NCI-H2196 (cell line): ENCODE data around the gene GALNT10.
A peak's percentile ranks its signal among the peaks of the same experiment; 100 is the strongest.

Source experiments
- DNase-seq: peaks from one replicate; lab custom pipeline; 2025; ENCODE audit not compliant: unreplicated experiment; lab: John Stamatoyannopoulos, UW

GALNT10 gene

DNA sequence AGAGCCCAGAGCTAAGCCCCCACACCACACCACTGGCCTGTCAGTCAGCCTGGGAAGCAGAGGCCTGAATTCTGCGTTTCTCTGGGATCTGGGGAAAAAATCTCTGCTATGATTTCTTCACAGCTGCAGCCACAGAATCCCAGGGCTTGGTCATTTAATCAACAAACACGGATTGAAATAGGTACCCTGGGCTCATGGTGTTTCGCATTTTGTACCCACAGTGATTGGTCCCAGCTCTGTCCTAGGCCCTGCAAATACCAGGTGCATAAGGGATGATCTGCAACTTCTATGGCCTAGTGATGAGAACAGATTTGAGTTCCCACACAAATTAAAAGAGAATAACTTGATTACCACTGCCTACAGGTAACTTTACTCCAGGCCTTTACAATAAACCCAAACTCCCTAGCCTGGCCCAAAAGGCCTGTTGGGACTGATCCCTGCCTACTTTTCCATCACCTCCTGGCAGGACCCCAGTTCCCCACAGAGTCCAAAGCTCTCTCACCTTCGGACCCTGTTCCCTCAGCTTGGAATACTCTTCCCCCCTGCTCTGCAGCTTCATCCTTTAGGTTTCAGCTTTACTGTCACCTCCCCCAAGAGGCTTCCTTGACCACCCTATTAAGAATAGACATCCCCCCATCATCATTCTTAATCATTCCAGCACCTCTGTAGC, 240.6 kb downstream of the GALNT10 start:
- no peak for DNase-seq

DNA sequence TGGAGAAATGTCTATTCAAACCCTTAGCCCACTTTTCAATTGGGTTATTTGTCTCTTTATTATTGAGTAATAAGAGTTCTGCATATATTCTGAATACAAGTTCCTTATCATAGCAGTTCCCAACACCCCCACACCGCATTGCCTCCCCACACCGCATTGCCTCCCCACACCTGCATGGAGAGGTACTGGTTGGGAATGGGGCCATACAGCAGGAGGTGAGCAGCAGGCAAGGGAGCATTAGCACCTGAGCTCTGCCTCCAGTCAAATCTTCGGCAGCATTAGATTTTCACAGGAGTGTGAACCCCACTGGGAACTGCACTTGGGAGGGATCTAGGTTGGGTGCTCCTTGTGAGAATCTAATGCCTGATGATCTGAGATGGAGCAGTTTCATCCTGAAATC, 244.7 kb downstream of the GALNT10 start:
- DNase-seq = no peak

DNA sequence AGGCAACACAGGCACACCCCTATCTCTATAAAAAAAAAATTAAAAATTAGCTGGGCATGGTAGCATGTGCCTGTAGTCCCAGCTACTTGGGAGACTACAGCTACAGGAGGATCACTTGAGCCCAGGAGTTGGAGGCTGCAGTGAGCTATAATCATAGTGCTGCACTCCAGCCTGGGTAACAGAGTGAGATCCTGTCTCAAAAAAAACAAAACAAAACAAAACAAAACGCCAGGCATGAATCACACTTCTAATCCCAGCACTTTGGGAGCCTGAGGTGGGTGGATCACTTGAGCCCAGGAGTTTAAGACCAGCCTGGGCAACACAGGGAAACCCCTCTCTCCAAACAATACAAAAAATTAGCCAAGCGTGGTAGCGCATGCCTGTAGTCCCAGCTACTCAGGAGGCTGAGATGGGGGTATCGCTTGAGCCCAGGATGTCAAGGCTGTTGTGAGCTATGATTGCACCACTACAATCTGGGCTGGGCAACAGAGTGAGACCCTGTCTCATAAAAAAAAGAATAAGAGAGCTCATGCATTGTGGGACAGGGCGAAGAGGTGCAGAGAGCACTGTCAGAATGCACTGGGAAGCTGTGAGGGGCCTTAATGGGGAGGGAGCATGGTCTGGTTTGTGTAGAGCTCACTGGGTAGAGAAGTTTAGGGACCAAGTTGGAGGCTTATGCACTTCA, 246.9 kb downstream of the GALNT10 start:
- no peak for DNase-seq

DNA sequence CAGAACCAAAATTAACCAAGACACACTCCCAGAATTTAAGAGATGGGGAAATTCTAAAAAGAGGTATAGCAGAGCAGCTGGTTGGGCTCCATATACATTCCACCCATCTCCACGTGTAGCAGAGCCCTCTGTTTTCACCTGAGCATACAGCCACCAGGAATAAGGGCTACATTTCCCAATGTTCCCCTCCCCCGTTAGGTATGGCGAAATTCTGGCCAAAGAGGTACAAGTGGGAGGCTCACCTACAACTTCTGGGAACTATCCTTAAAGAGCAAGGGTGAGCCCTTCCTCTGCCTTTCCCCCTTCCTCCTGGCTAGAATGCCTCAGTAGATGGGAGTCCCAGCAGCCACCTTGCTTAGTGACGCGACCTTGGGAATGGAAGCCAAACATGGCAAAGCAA, 250.0 kb downstream of the GALNT10 start:
- DNase-seq = no peak

DNA sequence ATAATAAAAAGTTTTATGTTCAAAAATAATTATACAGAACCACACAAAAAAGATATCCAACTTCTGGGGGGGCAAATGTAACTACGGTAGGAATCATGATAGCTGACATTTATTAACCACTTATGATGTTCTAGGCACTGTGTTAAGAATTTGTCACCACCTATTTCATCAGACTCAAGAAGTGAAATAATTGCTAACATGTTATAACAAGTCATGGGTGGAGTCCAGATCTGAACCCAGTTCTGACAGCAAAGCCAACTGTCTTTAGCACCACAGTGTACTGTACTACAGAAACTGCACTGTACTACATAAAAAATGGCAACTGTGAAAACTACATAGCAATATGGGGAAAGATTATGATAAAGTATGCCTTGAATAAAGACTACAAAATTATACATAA, 252.3 kb downstream of the GALNT10 start:
- DNase-seq = no peak

DNA sequence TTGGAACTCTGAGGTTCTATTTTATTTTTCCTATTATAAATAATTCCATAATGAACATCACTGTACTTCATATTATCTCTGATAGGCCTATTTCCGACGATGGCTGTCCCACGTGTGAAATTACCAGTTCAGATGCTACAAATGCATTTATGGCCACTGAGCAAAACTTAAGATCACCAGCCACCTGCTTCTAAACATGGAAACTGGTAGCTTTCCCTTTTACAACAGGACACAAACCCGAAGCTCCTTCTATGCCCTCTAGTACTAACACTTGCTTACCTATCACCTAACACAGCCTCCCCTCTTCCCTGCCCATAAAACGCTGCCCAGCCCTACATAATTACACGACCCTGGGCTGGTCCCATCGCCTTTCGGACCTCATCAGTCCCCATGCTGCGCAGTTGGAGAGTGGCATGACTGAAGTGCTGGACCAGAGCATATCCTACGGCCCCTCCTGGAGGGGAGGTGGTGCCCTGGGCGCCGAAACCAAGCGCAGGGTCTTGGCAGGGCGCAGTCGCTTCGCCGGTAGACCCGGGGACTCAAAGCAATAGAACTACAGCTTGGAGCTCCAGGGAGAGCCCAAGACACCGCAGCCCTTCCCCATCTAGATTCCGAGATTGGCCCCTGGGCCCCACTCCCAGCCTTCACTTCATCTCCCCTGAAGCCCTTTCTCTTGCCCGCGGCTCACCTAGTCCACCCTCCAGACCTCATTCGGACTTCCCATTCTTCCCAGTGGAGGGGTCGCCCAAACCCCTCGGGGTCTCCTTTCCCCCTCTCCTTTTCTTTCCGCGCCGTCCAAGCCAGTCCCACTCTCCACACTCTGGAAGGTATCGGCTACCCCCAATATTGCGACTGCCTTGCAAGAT, 254.3 kb downstream of the GALNT10 start:
- no peak for DNase-seq

DNA sequence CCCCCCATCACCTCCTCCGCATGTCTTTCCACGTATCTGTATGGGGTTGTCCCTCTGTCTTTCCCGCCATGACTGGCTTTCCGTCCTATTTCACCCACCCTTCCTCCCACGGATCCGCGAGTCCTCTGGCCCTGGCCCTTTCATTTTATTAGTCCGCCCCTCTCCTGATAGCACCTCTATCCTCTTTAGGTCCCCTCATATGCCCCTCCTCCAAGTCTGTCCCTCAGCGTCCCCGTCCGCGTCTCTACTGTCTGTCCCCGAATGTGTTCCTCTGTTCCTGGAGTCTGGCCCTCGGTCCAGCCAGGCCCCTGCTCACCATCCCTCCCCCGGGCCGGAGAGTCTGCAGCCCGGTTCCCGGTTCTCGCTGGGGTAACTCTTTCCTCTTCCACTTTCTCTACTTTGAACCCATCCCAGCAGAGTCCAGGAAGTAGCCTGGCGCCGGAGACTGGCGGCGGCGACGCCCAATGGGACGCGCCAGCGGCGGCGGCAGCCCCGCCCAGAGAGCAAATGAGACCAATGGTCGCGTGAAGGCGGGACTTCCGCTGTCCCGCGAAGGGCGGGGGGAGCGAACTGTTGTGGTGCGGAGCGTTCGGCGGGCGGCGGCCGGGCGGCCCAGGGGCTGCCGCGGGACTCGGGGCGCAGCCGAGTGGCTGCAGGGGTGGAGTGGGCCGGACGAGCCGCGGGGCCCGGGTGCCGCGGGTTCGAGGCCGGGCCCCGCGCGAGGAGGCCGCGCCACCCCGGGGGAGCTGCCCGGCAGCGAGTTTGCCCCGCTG, 255.1 kb downstream of the GALNT10 start, which contains the start of gene SAP30L:
Gene SAP30L (plus strand): TSS at position 576 of the 773 bp plus-strand sequence. CDS start 608 bp downstream, outside the sequence.
- DNase-seq = peak; percentile 94

DNA sequence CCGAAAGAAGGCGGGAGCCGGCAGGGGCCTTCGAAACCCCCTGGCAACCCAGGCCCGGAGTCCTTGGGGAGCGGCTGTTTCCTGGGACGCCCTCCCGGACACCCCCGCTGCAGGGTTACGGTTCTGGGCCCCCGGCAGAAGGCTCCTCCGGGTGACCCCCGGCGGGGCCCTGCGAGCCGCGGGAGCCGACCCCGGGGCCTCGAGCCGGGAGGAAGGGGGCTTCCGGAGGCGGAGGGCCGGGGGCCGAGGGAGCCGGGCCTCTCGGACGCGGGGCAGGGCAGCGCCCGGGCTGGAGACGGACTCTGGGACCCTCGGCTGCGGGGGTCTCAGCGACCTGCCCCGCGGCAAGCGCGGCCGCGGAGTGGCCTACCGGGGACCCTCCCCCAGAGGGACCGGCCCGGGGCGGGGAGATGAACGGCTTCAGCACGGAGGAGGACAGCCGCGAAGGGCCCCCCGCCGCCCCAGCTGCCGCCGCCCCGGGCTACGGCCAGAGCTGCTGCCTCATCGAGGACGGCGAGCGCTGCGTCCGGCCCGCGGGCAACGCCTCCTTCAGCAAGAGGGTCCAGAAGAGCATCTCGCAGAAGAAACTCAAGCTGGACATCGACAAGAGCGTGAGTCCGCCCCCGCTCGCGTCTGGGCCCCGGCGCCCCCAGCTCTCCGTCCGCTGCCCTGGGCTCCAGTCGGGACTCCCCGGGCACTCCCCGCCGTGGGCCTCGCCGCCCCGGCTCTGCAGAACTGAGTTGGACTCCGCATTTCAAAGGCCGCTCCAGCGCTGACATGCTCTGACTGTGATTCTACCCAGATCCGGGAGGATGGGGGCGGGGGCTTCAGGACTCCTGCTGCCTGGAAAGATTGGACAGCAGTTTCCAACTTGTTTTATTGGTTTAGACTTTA, 255.9 kb downstream of the GALNT10 start:
- no peak for DNase-seq

DNA sequence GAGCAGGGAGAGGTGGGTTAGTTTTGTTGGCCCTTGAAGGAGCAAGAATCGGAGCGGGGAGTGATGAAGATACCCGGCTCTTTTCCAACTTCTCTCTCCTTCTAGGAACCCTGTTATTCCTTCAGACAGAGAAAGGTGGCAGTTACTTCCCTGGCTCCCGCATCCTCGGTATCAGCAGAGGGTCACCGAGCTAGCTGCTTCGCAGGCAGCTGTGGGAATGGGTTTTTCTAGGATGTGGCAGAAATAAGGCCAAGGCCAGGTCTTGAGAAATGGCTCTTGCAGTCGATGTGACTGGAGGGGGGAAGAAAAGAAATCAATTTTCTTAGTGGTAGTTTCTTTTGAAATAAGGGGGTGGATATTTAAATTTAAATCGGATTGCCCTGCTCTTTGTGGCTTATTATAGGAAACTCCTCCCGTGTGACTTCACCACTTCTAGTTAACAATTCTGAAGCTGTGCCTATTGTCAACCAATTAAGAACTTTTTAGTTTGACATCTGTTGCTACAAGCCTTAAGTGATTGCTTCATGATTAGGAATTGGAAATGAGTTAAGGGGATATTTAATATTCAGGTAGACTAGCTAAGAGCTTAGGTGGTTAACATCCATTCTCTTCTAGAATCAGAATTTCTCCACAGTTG, 256.7 kb downstream of the GALNT10 start:
- no peak for DNase-seq

DNA sequence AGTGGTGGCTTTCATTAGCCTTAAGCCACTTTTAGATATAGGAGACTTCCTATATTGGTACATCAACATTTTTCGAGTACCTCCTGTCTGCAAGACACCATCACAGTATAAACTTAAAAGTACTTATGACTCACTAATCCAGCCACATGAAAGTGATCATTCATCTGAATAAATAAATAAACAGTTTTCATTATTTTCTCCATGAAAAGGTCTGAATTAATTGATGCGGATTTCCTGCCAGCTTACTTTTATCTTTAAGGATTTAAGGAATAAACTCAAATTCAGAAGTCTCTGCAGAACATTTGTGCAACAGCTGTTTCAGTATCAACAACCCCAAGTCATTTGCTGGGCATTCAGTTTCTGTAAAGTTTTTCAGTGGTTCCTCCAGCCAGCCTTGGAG, 259.3 kb downstream of the GALNT10 start:
- DNase-seq = no peak

DNA sequence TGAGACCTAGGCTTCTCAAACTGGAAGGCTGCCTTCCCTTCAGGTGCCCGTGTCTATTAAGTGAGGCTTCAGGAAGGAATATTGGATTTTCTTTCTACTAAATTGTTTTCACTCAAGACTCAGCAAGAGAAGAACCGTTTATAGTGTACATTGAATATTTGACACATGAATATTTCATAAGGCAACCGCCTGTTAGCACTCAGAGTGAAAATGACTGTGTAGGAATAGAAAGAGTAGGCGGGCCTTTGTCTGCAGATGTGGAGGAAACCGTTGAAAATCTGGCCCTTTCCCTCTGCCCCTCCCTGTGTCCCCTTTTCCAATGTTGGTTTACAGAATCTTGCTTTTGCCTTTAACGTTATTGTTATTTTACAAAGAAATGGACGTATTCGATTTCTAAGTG, 261.4 kb downstream of the GALNT10 start:
- DNase-seq = no peak

DNA sequence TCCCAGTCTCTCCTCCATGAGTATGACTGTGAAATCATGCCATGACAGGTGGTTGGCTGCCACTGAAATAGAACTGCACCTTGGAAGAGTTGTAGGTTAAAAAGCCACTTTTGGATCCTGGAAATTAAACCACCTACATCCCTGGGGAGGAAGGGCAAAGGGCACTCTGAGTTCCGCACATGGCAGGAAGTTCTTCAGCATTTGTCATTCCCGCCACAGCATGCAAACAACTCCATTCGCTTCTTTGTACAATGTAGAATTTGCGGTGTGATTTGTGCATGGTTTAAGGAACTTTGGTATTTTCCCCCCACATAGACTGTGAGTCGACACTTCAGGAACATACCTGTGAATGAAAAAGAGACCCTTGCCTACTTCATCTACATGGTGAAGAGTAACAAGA, 265.1 kb downstream of the GALNT10 start:
- no peak for DNase-seq

DNA sequence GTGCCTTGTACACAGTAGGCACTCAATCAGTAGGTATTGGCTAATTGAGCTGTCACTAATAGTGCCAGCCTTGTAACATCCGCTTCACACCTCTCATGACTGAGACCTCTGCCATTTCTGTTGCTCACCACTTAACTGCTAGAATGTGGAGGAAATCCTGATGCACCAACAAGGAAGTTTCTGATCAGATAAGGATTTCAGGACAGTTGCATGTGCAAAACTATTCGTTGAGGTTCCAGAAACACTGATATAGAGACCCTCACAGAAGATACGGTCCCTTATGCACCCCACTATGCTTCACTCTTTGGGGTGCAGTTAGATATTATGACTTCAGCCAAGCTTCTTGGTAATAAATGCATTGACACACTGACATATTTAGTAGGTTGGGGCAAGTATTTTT, 266.0 kb downstream of the GALNT10 start:
- DNase-seq = no peak

DNA sequence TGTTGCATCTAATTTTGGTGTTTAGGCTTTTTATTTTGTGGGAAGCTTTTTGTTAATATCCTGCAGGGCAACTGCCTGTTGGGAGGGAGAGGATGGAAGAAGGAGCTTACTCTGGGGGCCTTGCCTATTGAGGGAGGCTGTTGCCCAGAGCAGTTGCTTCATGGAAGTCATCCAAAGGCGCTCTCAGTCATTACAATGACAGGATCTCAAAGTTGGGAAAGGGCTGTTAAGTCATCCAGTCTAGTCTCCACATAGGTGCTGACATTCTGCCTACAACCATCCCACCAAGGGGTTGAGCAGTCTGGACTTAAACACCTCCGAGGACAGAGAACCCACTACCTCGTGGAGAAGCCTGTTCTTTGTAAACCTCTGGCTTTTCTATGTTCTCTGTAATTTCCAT, 268.5 kb downstream of the GALNT10 start:
- no peak for DNase-seq

DNA sequence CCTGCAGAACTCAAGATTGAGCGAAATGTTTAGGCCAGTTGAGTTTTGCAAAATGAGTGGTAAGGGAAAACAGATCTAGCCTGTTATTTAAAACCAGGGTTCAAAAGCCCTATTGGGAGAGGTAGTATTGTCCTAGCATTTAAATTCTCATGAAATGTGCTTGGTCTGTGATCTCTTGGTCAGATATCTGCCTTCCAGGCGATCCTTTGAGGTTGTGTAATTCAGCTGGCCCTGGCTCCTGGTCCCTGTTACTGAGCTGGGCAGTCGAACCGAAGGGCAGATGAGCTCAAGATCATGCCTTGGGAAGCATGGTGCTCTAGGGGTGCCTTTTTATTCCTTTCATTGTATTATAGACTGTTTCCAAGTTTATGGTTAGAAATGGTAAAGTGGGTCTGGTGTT, 269.6 kb downstream of the GALNT10 start:
- no peak for DNase-seq

DNA sequence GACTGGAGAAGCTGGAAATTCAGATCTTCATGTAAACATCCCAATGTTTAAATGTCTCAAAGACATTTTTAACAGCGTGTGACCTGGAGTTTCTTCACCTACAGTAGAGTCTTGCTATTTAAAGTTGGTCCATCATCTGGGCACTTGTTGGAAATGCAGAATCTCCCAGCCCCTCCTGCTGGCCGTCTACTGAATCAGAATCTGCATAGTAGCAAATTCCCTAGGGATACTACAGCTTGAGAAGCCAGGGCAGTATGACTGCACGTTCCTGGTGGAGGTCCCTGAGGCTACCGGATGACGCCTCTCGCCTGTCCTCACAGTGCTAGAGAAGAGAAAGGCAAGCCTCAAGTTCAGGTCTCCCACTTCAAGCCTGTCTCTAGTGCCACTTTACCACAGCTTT, 271.0 kb downstream of the GALNT10 start:
- DNase-seq = no peak

DNA sequence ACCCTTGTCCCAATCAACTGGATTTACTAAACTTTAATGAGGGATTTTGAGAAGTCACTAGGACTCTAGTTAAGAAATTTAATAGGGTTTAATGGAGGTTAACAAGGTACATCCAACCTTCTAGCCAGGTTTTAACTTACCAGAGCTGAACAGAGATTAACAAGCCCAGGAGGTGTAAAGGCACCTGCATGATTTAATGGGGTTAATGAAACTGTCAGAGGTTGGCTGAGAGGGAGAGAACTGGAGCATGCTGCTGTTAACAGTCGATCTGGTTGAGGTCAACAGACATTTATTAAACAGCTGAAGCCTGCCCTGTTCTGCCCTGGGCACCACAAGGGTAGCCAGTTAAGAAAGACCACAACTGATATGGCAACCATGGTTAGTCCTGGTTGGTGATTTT, 273.9 kb downstream of the GALNT10 start:
- DNase-seq = no peak

DNA sequence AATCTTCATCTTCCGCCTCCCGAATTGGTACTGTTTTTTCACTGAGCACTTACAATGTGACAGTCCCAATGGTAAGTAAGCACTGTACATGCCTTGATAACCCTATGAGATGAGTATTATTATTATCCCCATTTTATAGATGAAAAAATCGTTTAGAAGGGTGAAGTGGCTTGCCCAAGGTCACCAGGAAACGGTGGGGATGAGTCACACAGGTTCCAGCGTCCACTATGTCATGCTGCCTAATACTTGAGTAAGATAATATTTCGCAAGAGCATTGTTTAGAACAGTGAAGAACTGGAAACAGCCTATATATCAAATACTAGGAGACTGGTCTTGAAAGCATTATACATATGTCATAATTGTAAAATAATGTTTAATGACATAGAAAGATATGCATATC, 274.6 kb downstream of the GALNT10 start:
- no peak for DNase-seq

DNA sequence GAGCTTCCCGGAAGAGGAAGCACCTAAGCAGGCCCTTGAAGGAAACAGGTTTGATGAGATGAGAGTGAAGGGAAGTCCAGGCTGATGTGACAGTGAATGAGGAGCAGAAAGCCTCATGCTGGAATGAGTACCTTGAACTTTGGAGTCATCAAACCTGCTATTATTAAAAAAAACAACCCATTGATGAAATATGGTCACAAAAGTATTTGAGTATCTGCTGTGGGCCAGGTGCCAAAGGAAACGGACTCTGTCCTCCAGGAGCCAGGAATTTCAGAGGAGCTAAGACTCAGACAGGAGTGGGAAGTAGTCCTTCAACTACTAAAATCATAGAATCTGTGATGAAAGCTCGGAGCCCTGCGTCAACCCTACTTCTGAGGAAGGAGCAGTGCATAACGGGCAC, 275.6 kb downstream of the GALNT10 start:
- no peak for DNase-seq

DNA sequence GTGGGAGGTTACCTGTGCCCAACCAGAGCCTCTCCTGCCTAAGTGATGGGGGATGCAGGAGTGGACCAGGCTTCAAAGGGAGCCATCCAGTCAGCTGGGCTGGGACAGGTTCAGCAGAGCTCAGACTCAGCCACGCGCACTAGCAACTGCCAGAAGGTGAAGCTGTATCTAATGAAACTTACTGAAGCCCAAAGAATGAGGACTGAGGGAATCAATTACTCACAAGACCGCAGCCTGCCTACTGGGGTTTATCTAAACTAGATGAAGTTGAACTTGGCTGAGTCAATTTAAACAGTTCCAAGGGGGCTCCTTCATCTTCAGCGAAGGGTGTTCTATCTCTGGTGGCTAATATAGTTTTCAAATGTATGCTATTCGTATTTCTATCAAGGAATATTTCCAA, 276.1 kb downstream of the GALNT10 start:
- DNase-seq = no peak
